SH-SY5Y (cell line): ENCODE measurements around the gene EFCAB6.

Experiments used
- GATA2 ChIP-seq: IDR thresholded peaks from 2 replicates; pipeline ENCODE4 v1.6.1; 2011; ENCODE audit warnings: mild to moderate bottlenecking, low read depth, low read length
- GATA3 ChIP-seq: IDR thresholded peaks from 2 replicates; pipeline ENCODE4 v1.6.1; 2011; ENCODE audit warnings: low read depth, mild to moderate bottlenecking, low read length, moderate library complexity

EFCAB6 gene

DNA sequence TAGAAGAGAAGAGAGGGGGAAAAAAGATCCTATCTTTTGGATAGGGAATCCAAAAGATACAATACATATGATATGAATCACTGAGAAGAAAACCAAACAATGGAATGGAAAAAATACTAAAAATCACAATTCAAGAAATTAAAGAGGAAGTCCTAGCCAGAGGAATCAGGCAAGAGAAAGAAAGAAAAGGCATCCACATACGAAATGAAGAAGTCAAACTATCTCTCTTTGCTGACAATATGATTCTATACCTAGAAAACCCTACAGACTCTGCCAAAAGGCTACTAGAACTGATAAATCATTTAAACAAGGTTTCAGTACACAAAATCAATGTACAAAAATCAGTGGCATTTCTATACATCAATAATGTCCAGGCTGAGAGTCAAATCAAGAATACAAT lies 91.4 kb downstream of the EFCAB6 start:
- TF ChIP-seq GATA3 (no peak), GATA2 (no peak)

DNA sequence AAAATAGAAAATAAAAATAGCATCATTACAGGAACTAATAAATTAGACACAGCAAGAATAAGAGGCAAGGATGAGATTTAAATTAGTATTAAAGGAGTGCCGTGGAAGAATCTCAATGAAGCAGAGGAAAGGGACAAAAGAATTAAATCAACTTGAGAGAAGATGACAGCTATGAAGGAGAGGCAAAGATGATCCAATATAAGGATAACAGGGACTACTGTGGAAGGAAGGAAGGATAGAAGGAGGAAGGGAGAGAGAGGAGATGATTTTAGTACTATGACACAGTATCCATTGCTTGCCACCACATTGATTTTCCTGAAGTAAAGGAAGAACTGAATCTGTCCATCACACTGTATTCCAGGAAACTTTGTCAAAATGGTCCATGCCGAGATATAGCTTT lies 98.0 kb downstream of the EFCAB6 start:
- no peak for TF ChIP-seq GATA2
- no peak for TF ChIP-seq GATA3

DNA sequence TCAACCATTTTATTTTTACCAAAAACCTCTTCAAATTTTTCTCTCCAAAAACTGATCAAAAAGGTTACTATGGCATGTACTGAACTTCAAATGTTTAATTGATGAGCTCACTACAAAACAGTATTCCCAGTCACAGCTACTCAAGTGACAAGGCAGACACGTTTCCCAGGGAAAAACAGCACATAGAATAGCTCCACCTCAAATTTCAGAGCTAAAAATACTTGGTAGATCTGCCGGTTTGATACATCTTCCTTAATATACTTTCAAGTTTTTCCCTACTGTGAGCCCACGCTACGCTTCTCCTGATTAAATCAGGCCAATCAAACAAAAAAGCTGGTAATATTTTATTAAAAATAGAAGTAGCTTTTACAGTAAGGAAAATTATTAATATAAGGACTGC lies 100.4 kb downstream of the EFCAB6 start:
- no peak for TF ChIP-seq GATA3

DNA sequence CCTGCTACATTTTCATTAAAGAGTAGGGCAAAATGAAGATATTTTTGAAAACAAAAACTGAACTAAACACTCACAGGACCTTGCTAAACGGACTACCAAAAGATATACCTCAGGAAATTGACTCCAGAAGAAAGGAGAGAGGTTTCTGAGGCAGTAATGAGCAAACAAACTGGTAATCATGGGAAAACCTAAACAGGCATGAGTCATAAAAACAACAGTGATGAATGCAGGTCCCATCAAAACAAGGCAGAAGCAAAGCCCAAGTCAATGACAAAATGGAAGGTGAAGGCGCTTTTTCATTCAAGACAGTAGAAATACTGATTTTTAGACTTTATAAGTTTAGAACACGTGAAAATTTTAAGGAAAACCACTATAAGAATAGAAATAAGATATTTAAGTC lies 104.5 kb downstream of the EFCAB6 start:
- TF ChIP-seq GATA2 = no peak
- TF ChIP-seq GATA3 = no peak

DNA sequence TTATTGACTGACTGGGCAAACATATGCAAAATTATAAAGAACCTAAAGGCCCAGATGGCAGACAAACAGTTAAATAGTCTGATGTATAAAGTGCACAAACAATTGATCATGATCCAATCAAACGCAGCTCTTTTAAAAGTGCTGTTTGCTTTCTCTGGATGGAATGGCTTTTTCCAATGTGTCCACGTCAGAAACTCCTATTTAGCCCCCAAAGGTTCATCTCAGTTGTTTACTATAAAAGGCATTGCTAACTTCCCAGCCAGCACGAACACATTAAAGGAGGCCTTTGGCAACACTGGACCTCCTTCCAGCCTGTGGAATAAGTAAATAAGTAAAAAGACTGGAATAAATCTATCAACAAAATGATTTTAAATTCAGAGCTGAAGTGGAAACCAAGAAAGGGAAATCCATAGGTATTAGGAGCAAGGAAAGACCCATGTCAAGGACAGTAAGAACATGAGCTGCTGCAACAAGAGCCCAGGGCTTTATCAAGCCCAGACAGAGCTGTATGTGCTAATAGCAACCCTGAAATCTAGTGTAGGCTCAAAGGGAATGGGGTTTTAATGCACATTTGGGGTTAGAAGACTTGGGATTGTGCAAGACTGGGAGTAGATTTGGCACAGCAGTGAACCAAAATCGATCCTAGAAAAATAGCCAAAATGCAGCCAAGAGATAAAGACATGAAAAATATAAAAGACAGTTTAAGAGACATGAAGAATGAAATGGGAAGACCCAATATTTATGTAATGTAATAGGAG lies 105.4 kb downstream of the EFCAB6 start:
- TF ChIP-seq GATA2 (no peak), GATA3 (no peak)

DNA sequence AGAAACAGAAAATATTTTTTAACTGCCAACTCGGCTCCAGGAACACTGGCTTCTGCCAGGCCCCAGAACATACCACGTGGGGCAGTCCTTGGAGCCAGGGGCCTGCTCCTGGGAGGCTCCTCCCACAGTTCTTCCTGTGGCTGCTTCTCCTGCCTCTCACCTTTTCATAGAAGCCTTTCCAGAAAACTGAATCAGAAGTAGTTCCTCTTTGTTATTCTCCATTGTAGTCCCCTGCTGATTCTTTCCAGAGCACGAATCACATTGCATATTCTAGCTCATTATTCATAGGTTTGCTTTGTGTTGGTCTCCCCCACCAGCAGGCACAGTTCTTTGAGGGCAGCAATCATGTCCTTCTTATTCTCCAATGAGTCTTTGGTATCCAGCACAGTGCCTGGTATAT lies 106.0 kb downstream of the EFCAB6 start:
- TF ChIP-seq GATA3 = no peak
- TF ChIP-seq GATA2 = no peak

DNA sequence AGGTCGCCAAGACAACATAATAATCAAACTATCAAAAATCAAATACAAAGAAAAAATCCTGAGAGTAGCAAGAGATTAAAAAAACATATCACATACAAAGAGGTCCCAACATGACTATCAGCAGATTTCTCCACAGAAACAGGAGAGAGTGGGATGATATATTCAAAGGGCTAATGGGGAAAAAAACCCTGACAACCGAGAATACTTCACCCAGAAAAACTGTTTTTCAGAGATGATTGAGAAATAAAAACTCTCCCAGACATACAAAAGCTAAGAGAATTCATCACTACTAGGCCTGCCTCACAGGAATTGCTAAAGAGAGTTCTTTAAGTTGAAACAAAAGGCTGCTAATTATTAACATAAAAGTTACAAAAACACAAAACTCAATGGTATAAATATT lies 108.1 kb downstream of the EFCAB6 start:
- no peak for TF ChIP-seq GATA3
- TF ChIP-seq GATA2 = no peak

DNA sequence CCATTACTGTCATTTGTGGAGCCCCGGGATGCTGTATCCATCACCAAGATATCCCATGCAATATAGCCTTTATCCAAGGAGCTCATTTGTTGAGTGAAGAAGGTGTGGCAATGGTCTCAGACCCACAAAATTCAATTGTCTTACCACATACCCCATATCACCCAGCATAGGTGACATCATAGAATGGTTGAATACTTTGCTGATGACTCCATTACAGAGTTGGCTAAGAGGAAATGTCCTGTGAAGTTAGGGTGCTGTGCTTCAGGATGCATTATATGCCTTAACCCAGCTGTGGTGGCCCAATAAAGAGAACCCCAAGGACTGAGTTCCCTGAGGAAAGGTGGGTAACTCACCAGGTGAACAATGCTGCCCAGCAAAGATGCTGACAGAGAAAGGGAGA lies 113.7 kb downstream of the EFCAB6 start:
- TF ChIP-seq GATA3 = no peak
- TF ChIP-seq GATA2 = no peak

DNA sequence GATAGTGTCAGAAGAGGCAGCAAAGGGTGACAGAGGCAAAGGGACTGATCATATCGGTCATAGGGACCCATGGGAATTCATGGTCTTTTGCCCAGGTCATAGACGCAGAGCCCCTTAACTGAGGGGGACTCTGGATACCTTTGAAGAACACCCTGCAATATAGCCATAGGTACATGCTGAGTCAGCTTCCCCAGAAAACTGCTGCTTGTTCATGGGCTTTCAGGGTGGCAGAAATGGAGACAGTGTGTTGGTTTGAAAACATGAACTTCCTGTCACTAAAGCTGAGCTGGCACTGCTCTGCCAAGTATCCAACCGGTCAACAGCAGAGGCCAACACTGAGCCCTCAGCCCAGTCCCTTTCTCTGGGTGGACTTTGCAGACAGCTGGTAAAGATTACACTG lies 114.2 kb downstream of the EFCAB6 start:
- no peak for TF ChIP-seq GATA3
- TF ChIP-seq GATA2 = no peak

DNA sequence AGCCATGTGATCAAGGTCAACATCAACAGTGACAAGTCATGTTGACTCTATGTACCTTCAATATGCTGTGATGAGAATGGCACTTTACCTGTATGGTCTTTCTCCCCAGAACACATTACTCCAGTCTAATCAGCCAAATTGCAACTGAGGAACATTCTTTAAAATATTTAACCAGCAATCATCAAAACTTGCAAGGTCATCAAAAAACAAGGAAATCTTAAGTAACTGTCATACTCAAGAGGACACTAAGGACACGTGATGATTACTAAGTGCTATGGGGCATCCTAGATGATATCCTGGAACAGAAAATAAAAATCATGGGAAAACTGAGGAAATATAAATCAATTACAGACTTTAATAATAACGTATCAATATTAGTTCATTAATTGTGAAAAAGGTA lies 118.9 kb downstream of the EFCAB6 start:
- TF ChIP-seq GATA2 = no peak
- no peak for TF ChIP-seq GATA3

DNA sequence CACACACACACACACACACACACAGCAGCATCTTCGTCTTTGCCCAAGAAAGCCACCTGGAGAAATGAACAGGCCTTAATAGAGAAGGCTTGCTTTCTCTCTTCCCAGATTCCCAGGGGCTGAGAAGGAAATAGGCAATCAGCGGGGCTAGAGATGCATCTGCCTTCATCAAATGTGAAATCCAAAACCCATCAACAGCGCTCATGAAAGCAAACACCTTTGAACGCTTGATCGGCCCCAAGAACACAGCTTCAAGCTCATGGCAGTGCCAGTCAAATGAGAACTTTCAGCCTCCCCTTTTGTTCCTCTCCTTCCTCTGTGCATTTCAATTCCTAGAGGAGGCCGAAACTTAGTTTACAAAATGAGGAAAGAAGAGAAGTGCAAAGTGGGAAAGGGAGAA lies 122.7 kb downstream of the EFCAB6 start:
- TF ChIP-seq GATA3 = no peak
- no peak for TF ChIP-seq GATA2

DNA sequence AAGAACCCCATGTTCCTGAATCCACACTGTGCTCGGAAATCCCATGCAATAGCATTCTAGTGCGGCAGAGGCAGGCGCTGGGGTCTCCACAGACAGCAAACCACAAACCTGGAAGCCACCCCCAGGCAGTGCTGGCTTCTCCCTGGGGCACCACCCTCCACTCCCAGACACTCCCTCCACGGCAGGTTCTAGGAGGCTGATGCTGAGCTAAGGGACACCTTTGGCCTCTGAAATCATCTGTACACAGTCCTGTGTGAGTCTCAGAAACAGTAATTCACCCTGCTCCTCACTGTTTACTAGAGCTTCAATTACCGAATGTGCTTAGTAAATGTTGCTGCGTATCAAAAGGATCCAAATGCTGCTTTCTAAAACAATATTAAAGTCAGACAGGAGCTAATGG lies 129.3 kb downstream of the EFCAB6 start:
- no peak for TF ChIP-seq GATA2
- no peak for TF ChIP-seq GATA3

DNA sequence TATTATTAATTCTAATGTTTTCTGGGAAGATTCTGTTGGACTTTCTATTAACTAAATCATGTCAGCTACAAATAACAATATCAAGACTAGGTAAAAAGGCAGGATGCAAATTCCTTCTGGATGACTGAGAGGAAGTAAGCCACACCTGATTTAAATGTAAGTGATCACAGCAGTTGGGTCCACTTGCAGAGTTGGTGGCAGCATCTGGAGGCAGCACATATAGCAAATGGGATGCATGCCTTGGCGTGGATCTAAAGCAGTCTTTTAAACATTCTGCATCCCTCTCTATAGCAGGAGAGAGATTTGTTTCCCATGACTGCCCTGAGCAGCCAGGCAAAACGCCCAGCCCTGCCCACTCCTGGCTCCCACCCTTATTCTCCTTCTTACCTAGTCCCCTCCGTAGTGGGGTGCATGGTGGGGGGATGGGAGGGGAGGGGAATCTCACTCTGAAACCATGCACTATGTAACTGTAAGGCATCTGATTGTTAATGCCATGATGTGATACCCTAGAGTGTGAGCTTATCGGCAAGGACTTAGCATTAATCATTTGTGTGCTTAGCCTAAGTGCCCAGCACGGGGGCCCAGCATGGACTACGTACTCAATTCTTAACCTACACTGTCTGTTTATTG lies 130.3 kb downstream of the EFCAB6 start:
- TF ChIP-seq GATA3 (no peak), GATA2 (no peak)

DNA sequence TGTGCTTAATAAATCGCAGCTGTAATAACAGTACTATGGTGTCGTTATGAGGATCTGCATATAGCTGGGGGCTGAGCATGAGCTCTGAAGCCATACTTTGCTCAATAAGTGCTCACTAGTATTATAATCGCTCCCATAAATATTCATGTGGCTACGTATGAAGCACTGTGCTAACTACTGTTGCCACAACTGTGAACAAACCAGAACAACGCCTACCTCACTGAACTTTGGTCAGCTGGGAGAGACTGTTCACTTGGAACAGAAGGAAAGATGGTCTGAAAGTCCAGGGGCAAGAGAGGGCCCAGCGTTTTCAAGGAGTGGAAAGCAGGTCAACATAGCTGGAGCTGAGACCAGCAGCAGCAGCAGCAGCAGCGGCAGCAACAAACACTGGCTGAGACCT lies 141.6 kb downstream of the EFCAB6 start:
- no peak for TF ChIP-seq GATA2
- no peak for TF ChIP-seq GATA3

DNA sequence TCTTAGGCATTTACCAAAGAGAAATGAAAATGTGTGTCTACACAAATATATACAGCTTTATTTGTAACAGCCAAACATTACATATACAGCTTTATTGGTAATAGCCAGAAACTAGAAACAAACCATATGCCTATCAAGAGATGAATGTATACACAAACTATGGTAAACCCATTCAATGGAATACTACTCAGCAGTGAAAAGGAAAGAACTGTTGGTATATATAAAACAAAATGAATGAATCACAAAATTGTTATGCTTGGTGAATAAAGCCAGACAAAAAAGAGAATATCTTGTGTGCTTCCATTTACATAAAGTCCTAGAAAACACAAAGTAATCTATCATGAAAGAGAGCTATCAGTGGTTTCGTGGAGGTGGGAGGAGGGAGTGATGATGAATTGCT lies 142.9 kb downstream of the EFCAB6 start:
- TF ChIP-seq GATA3 (no peak), GATA2 (no peak)
